ENCODE results near the gene PCDHA8.
"Not testable (repeated sequence)": the region's sequence is repeated elsewhere in the genome, so short reads cannot be mapped to it uniquely, and the experiment has no call there.

PCDHA8 gene

DNA sequence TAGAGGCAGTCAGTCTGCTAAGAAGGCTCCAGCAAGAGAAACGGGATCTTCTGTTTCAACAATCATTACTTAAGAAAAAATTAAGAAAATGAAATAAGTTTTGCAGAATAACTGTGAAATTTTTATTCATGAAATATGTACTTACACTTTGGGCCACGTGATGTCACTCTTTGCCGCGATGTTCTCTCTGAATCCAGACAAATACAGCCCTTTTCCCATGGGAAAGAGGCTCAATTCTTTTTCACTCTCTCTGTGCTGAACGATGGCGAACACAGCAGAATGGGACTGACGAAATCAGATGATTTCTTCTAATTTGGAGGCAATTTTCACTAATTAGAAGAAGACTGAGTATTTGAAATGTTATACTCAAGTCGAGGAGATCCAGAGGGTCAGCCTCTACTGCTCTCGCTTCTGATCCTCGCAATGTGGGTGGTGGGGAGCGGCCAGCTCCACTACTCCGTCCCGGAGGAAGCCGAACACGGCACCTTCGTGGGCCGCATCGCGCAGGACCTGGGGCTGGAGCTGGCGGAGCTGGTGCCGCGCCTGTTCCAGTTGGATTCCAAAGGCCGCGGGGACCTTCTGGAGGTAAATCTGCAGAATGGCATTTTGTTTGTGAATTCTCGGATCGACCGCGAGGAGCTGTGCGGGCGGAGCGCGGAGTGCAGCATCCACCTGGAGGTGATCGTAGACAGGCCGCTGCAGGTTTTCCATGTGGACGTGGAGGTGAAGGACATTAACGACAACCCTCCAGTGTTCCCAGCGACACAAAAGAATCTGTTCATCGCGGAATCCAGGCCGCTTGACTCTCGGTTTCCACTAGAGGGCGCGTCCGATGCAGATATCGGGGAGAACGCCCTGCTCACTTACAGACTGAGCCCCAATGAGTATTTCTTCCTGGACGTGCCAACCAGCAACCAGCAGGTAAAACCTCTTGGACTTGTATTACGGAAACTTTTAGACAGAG, 7.4 kb downstream of the PCDHA8 start, which contains the start of gene PCDHA9:
PCDHA9 (plus strand) TSS at position 244 of the 964 bp plus-strand sequence; CDS start at position 358, 114 bp downstream.
- not testable (repeated sequence) for DNase-seq; H3K4me3 Mint-ChIP-seq; H3K27ac Mint-ChIP-seq; H3K36me3 Mint-ChIP-seq (ENCODE audit: low read depth); H3K9me3 Mint-ChIP-seq; H3K4me1 Mint-ChIP-seq (ENCODE audit: low read depth)
- H3K27me3 Mint-ChIP-seq, result peaks cover 14% of the 10 kb centered on the region

GRCh38 chr5:140849831-140850634, 9.0 kb downstream of the PCDHA8 start:
- DNase-seq; H3K27ac Mint-ChIP-seq; H3K9me3 Mint-ChIP-seq; H3K36me3 Mint-ChIP-seq (ENCODE audit: low read depth); H3K4me3 Mint-ChIP-seq; H3K4me1 Mint-ChIP-seq (ENCODE audit: low read depth): not testable (repeated sequence)
- peaks cover 18% of the 10 kb centered on the region for H3K27me3 Mint-ChIP-seq

GRCh38 chr5:140855772-140856674, 15.0 kb downstream of the PCDHA8 start, which contains the start of gene PCDHA10:
Gene PCDHA10, plus strand, starts transcription at chr5:140855897. Its CDS starts 152 bp downstream, at chr5:140856049.
- H3K9me3 Mint-ChIP-seq, result peaks cover 5% of the 10 kb centered on the region
- no peak within 1 kb of the TSS for H3K4me3 Mint-ChIP-seq
- H3K36me3 Mint-ChIP-seq (ENCODE audit: low read depth), result no peaks in the 10 kb centered on the region
- DNase-seq, result no peak
- H3K27ac Mint-ChIP-seq, result no peak within 1 kb of the TSS
- H3K4me1 Mint-ChIP-seq (ENCODE audit: low read depth), result no peaks in the 10 kb centered on the region
- H3K27me3 Mint-ChIP-seq, result peaks cover 29% of the 10 kb centered on the region

DNA sequence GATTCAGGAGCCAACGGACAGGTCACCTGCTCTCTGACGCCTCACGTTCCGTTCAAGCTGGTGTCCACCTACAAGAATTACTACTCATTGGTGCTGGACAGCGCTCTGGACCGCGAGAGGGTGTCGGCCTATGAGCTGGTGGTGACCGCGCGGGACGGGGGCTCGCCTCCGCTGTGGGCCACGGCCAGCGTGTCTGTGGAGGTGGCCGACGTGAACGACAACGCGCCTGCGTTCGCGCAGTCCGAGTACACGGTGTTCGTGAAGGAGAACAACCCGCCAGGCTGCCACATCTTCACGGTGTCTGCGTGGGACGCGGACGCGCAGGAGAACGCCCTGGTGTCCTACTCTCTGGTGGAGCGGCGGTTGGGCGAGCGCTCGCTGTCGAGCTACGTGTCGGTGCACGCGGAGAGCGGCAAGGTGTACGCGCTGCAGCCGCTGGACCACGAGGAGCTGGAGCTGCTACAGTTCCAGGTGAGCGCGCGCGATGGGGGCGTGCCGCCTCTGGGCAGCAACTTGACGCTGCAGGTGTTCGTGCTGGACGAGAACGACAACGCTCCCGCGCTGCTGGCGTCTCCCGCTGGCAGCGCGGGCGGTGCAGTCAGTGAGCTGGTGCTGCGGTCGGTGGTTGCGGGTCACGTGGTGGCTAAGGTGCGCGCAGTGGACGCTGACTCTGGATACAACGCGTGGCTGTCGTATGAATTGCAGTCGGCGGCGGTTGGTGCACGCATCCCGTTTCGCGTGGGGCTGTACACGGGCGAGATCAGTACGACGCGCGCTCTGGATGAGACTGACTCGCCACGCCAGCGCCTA, 16.4 kb downstream of the PCDHA8 start:
- Mint-ChIP-seq H3K27ac (no peak overlapping the region), H3K36me3 (ENCODE audit: low read depth) (no peaks in the 10 kb centered on the region), H3K9me3 (peaks cover 16% of the 10 kb centered on the region), H3K4me3 (no peak overlapping the region), H3K4me1 (ENCODE audit: low read depth) (no peaks in the 10 kb centered on the region), H3K27me3 (peaks cover 43% of the 10 kb centered on the region)
- DNase-seq, result no peak

DNA sequence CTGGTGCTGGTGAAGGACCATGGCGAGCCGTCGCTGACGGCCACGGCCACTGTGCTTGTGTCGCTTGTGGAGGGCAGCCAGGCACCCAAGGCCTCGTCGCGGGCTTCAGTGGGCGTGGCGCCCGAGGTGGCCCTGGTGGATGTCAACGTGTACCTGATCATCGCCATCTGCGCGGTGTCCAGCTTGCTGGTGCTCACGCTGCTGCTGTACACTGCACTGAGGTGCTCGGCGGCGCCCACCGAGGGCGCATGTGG, 16.9 kb downstream of the PCDHA8 start:
- Mint-ChIP-seq H3K4me3 (no peak overlapping the region), H3K9me3 (peaks cover 18% of the 10 kb centered on the region), H3K27ac (no peak overlapping the region), H3K27me3 (peaks cover 47% of the 10 kb centered on the region), H3K36me3 (ENCODE audit: low read depth) (no peaks in the 10 kb centered on the region), H3K4me1 (ENCODE audit: low read depth) (no peaks in the 10 kb centered on the region)
- DNase-seq, result no peak

DNA sequence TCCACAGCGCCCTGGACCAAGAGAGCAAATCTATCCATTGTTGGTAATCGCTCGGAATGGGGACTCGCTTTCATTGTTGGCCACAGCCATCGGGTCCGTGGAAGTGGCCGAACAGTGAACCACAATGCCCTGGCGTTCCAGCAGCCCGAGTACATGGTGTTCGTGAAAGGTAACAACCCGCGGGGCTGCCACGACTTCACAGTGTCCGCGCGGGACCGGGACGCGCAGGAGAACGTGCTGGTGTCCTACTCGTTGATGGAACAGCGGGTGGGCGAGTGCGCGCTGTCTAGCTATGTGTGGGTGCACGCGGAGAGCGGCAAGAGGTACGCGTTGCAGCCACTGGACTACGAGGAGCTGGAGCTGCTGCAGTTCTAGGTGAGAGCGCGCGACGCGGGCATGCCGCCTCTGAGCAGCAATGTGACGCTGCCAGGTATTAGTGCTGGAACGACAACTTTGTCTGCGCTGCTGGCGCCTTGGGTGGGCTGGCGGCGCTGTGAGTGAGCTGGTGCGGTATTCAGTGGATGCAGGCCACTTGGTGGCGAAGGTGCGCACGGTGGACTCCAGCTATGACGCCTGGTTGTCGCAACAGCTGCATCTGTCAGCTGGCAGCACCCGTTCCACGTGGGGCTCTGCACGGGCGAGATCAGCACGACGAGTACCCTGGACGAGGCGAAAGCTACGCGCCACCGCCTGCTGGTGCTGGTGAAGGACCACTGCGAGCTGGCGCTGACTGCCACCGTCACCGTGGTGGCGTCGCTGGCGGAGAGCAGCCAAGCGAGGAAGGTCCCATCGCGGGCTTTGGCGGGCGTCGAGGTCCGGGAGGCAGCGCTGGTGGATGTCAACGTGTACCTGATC, 21.7 kb downstream of the PCDHA8 start:
- Mint-ChIP-seq H3K27me3 (peaks cover 39% of the 10 kb centered on the region), H3K4me1 (ENCODE audit: low read depth) (no peaks in the 10 kb centered on the region)

DNA sequence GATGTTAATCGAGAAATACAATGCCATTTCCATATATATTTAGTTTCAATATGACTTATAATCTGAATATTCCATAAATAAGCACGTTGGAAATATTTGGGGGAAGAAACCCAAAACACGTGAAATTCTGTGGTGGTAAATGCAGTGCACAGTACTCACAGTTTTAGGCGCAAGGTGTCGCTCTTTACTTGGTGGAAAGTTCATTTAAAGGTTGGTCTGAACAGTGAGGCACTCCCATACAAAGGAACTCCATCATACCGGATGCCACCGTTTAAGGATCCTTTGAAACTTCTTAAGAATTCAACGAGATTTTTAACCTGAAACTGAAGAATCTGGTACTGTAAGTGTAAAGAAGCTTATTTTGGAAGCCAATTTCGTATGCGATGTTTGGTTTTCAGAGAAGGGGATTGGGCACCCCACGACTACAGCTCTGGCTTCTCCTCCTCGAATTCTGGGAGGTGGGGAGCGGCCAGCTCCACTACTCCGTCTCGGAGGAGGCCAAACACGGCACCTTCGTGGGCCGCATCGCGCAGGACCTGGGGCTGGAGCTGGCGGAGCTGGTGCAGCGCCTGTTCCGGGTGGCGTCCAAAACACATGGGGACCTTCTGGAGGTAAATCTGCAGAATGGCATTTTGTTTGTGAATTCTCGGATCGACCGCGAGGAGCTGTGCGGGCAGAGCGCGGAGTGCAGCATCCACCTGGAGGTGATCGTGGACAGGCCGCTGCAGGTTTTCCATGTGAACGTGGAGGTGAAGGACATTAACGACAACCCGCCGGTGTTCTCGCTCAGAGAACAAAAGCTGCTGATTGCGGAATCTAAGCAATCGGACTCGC, 28.0 kb downstream of the PCDHA8 start, which contains the start of gene PCDHA11:
PCDHA11 (plus strand) TSS at position 237 of the 834 bp plus-strand sequence; CDS start at position 384, 147 bp downstream.
- Mint-ChIP-seq H3K9me3 (peaks cover 16% of the 10 kb centered on the region), H3K4me1 (ENCODE audit: low read depth) (no peaks in the 10 kb centered on the region), H3K27me3 (peaks cover 44% of the 10 kb centered on the region), H3K27ac (no peak within 1 kb of the TSS), H3K4me3 (no peak within 1 kb of the TSS), H3K36me3 (ENCODE audit: low read depth) (peaks cover 7% of the 10 kb centered on the region)
- DNase-seq, result no peak

More for the DNA sequence above, 21.7 kb downstream of the PCDHA8 start:
- Mint-ChIP-seq H3K36me3 (ENCODE audit: low read depth) (no peaks in the 10 kb centered on the region), H3K9me3 (peaks cover 19% of the 10 kb centered on the region), H3K4me3 (no peak overlapping the region), H3K27ac (no peak overlapping the region)
- DNase-seq, result no peak

DNA sequence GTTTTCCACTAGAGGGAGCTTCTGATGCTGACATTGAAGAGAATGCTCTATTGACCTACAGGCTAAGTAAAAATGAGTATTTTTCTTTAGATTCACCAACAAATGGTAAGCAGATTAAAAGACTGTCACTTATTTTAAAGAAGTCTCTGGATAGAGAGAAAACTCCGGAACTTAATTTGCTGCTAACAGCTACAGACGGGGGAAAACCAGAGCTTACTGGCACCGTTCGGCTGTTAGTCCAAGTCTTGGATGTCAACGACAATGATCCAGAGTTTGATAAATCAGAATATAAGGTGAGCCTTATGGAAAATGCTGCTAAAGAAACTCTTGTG, 28.5 kb downstream of the PCDHA8 start:
- DNase-seq, result no peak
- H3K9me3 Mint-ChIP-seq, result peaks cover 21% of the 10 kb centered on the region
- no peaks in the 10 kb centered on the region for H3K4me1 Mint-ChIP-seq (ENCODE audit: low read depth)
- no peak overlapping the region for H3K27ac Mint-ChIP-seq
- H3K36me3 Mint-ChIP-seq (ENCODE audit: low read depth), result peaks cover 7% of the 10 kb centered on the region
- H3K27me3 Mint-ChIP-seq, result peaks cover 47% of the 10 kb centered on the region
- no peak overlapping the region for H3K4me3 Mint-ChIP-seq

DNA sequence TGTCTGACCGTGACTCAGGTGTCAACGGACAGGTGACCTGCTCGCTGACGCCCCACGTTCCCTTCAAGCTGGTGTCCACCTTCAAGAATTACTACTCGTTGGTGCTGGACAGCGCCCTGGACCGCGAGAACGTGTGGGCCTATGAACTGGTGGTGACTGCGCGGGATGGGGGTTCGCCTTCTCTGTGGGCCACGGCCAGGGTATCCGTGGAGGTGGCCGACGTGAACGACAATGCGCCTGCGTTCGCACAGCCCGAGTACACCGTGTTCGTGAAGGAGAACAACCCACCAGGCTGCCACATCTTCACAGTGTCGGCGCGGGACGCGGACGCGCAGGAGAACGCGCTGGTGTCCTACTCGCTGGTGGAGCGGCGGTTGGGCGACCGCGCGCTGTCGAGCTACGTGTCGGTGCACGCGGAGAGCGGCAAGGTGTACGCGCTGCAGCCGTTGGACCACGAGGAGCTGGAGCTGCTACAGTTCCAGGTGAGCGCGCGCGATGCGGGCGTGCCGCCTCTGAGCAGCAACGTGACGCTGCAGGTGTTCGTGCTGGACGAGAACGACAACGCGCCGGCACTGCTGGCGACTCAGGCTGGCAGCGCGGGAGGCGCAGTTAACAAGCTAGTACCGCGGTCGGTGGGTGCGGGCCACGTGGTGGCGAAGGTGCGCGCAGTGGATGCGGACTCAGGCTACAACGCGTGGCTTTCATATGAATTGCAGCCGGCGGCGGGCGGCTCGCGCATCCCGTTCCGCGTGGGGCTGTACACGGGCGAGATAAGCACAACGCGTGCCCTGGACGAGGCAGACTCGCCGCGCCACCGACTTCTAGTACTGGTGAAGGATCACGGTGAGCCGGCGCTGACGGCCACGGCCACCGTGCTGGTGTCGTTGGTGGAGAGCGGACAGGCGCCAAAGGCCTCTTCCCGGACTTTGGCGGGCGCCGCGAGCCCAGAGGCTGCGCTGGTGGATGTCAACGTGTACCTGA, 29.5 kb downstream of the PCDHA8 start:
- Mint-ChIP-seq H3K27me3 (peaks cover 54% of the 10 kb centered on the region), H3K4me1 (ENCODE audit: low read depth) (no peaks in the 10 kb centered on the region), H3K27ac (no peak overlapping the region), H3K9me3 (peaks cover 27% of the 10 kb centered on the region), H3K36me3 (ENCODE audit: low read depth) (peaks cover 7% of the 10 kb centered on the region), H3K4me3 (no peak overlapping the region)
- no peak for DNase-seq

- DNase-seq, result no peak
- H3K27me3 Mint-ChIP-seq, result peaks cover 57% of the 10 kb centered on the region
- H3K4me1 Mint-ChIP-seq (ENCODE audit: low read depth), result no peaks in the 10 kb centered on the region
- H3K9me3 Mint-ChIP-seq, result peaks cover 37% of the 10 kb centered on the region
- H3K4me3 Mint-ChIP-seq, result no peak within 1 kb of the TSS
- H3K36me3 Mint-ChIP-seq (ENCODE audit: low read depth), result peaks cover 3% of the 10 kb centered on the region
- no peak within 1 kb of the TSS for H3K27ac Mint-ChIP-seq
These were observed 34.4 kb downstream of the PCDHA8 start, which contains the start of gene PCDHA12 for GRCh38 chr5:140875085-140876065. Gene PCDHA12, plus strand, starts transcription at chr5:140875308. Its CDS starts 165 bp downstream, at chr5:140875473.
